Lung (tissue), 12 donors: ENCODE measurements around the gene SLC43A1. TPM values are rescaled to one million over a fixed set of nuclear protein-coding genes. Genes with fewer than 3 reads are reported as not detected.
"Not testable (repeated sequence)": the region's sequence is repeated elsewhere in the genome, so short reads cannot be mapped to it uniquely, and the experiment has no call there.

ENCODE experiments used
- ATAC-seq: fragments of 200-7000 bp; cut with Tn5 transposase; one replicate; pipeline ENCODE4 v1.9.1; 2020; ENCODE audit warnings: moderate number of reproducible peaks; ENCODE audit not compliant: insufficient read depth, low FRiP score
- DNase-seq, 3 donors: peaks; one replicate each; pipeline ENCODE4 v3.0.0-alpha.2; 2013 to 2017
- H3K27ac ChIP-seq, 2 donors: one replicate each; pipeline ENCODE4 v1.5.1; 2013; ENCODE audit warnings: mild to moderate bottlenecking in 2 of 2, moderate library complexity in 2 of 2, control low read depth in 1 of 2, inconsistent platforms in 1 of 2, low read depth in 1 of 2, low read length in 1 of 2
- H3K27me3 ChIP-seq, 3 donors: one replicate each; pipeline ENCODE4 v1.5.1; 2013; ENCODE audit warnings: low read length in 2 of 3; ENCODE audit not compliant: control insufficient read depth in 3 of 3, insufficient read depth in 3 of 3
- H3K36me3 ChIP-seq, 4 donors: one replicate each; pipeline ENCODE4 v1.5.1; 2013; ENCODE audit warnings: low read length in 4 of 4, mild to moderate bottlenecking in 1 of 4, moderate library complexity in 1 of 4; ENCODE audit not compliant: control insufficient read depth in 4 of 4, insufficient read depth in 4 of 4
- H3K4me1 ChIP-seq, 5 donors: one replicate each; pipeline ENCODE4 v1.5.1; 2013; ENCODE audit warnings: low read length in 5 of 5, mild to moderate bottlenecking in 2 of 5, moderate library complexity in 1 of 5; ENCODE audit not compliant: control insufficient read depth in 5 of 5, insufficient read depth in 5 of 5
- H3K4me3 ChIP-seq: one replicate; pipeline ENCODE4 v1.5.1; 2013; ENCODE audit warnings: mild to moderate bottlenecking, control low read depth, moderate library complexity
- H3K9ac ChIP-seq, 2 donors: one replicate each; pipeline ENCODE4 v1.5.1; 2013; ENCODE audit warnings: low read length in 2 of 2, control low read depth in 1 of 2; ENCODE audit not compliant: insufficient read depth in 1 of 2
- H3K9me3 ChIP-seq, 4 donors: one replicate each; pipeline ENCODE4 v1.5.1; 2013; ENCODE audit warnings: low read length in 3 of 4, mild to moderate bottlenecking in 1 of 4, moderate library complexity in 1 of 4; ENCODE audit not compliant: control insufficient read depth in 4 of 4, insufficient read depth in 3 of 4
- CTCF ChIP-seq: IDR thresholded peaks from 2 replicates; pipeline ENCODE4 v1.5.1; 2012; ENCODE audit warnings: mild to moderate bottlenecking; ENCODE audit errors: control extremely low read depth, extremely low read depth
- WGBS, 2 donors: extraction: QIAGEN DNeasy Blood & Tissue Kit; methylation state at CpG; one replicate each; pipeline ENCODE4 v1.1.7; 2013; 5-methylcytosine and 5-hydroxymethylcytosine counted together
- polyA plus RNA-seq, 2 donors: library from polyadenylated mRNA; stranded (reverse); fragments of 200-250 nt; gene quantifications; one replicate each; pipeline ENCODE4 v1.2.1, GENCODE V29; 2013
- total RNA-seq, 2 donors: library from RNA; depleted of rRNA in 1 of 2; stranded (reverse); fragments of >200 nt in 1 of 2; gene quantifications; one replicate each; pipeline ENCODE4 v1.2.1, GENCODE V29; 2014 to 2021
- donor health status: control.
- donor health status: control.
- donor health status: Bipolar disorder and iron deficiency.
- donor health status: healthy.
- donor health status: DM: yes; HTN: yes; CAD: no.

Gene SLC43A1
- total and polyA plus RNA-seq, 4 donors = 10.3 to 18.7 (median 16.7) TPM

- DNase-seq = no peak
- WGBS, 2 donors = 68 to 77% methylated on average over 4 of the region's 4 CpGs
- Histone ChIP-seq H3K4me3 (no peak overlapping the region), H3K9ac (no peak overlapping the region), H3K27ac (no peak overlapping the region), H3K36me3 (peaks cover 0 to 7% (median under 1%) of the 10 kb centered on the region in 4 donors), H3K9me3 (no peaks in the 10 kb centered on the region), H3K4me1 (no peaks in the 10 kb centered on the region), H3K27me3 (no peaks in the 10 kb centered on the region)
- no peak for ATAC-seq
- TF ChIP-seq CTCF = no peak
Observed at GRCh38 chr11:57542582-57542981, 27.1 kb upstream of the SLC43A1 start.

GRCh38 chr11:57541169-57541568, 25.7 kb upstream of the SLC43A1 start:
- no peak for TF ChIP-seq CTCF
- H3K4me1 ChIP-seq = no peaks in the 10 kb centered on the region
- H3K4me3 ChIP-seq = no peak overlapping the region
- no peak for ATAC-seq
- H3K9ac ChIP-seq = no peak overlapping the region
- no peaks in the 10 kb centered on the region for H3K9me3 ChIP-seq
- peaks cover 0 to 5% (median 0%) of the 10 kb centered on the region in 4 donors for H3K36me3 ChIP-seq
- WGBS, 2 donors = 83 to 88% methylated on average over 5 of the region's 5 CpGs
- no peak for DNase-seq
- no peak overlapping the region for H3K27ac ChIP-seq
- H3K27me3 ChIP-seq = no peaks in the 10 kb centered on the region

- no peak for TF ChIP-seq CTCF
- Histone ChIP-seq H3K4me1 (no peaks in the 10 kb centered on the region), H3K9me3 (no peaks in the 10 kb centered on the region), H3K27me3 (no peaks in the 10 kb centered on the region), H3K4me3 (no peak overlapping the region), H3K27ac (no peak overlapping the region), H3K9ac (no peak overlapping the region), H3K36me3 (peaks cover 0 to 5% (median 0%) of the 10 kb centered on the region in 4 donors)
- ATAC-seq (no peak), DNase-seq (no peak)
- WGBS, 2 donors = 77 to 96% methylated on average over 1 of the region's 1 CpG
Observed at GRCh38 chr11:57539342-57539741, 23.8 kb upstream of the SLC43A1 start.

GRCh38 chr11:57536947-57537619, 21.6 kb upstream of the SLC43A1 start, which contains the start of gene SMTNL1:
Gene SMTNL1 (plus strand): TSS chr11:57537595. CDS start chr11:57542643, 5,048 bp downstream.
- no peaks in the 10 kb centered on the region for H3K9me3 ChIP-seq
- H3K9ac ChIP-seq = no peak within 1 kb of the TSS
- TF ChIP-seq CTCF = no peak
- H3K4me3 ChIP-seq = no peak within 1 kb of the TSS
- H3K36me3 ChIP-seq = peaks cover 0 to 2% (median 0%) of the 10 kb centered on the region in 4 donors
- no peak for ATAC-seq
- no peak within 1 kb of the TSS for H3K27ac ChIP-seq
- H3K4me1 ChIP-seq = no peaks in the 10 kb centered on the region
- DNase-seq = no peak
- WGBS, 2 donors = 71 to 88% methylated on average over 14 of the region's 14 CpGs
- no peaks in the 10 kb centered on the region for H3K27me3 ChIP-seq

- H3K9me3 ChIP-seq, DNase-seq, H3K27me3 ChIP-seq, ATAC-seq, H3K36me3 ChIP-seq, H3K27ac ChIP-seq, H3K9ac ChIP-seq, H3K4me3 ChIP-seq: not testable (repeated sequence)
- peaks cover 0 to 15% (median 7%) of the 10 kb centered on the region in 5 donors for H3K4me1 ChIP-seq
- 96% methylated on average over 7 of the region's 7 CpGs for WGBS, 2 donors
Observed at GRCh38 chr11:57534449-57534848, 18.9 kb upstream of the SLC43A1 start.
